HUES64 (cell line): Measurements from ENCODE around the gene YKT6.

Experiments
- H3K27ac ChIP-seq: 2 replicates; pipeline ENCODE4 v1.7.0; 2013; ENCODE audit warnings: low read depth, low read length, inconsistent platforms
- H3K27me3 ChIP-seq: 2 replicates; pipeline ENCODE4 v1.6.1; 2013; ENCODE audit warnings: mild to moderate bottlenecking, low read length; ENCODE audit not compliant: insufficient read depth
- H3K36me3 ChIP-seq: 2 replicates; pipeline ENCODE4 v1.6.1; 2013; ENCODE audit warnings: mild to moderate bottlenecking, low read length; ENCODE audit not compliant: insufficient read depth
- H3K4me1 ChIP-seq: 2 replicates; pipeline ENCODE4 v1.6.1; 2013; ENCODE audit warnings: mild to moderate bottlenecking, low read length, moderate library complexity; ENCODE audit not compliant: insufficient read depth
- H3K4me3 ChIP-seq: 2 replicates; pipeline ENCODE4 v1.5.1; 2013; ENCODE audit warnings: mild to moderate bottlenecking, low read length, moderate library complexity
- H3K9ac ChIP-seq: 2 replicates; pipeline ENCODE4 v1.6.1; 2013; ENCODE audit warnings: mild to moderate bottlenecking, low read depth, low read length
- H3K9me3 ChIP-seq: 2 replicates; pipeline ENCODE4 v1.6.1; 2013; ENCODE audit warnings: low read depth, low read length; ENCODE audit not compliant: insufficient read depth
- WGBS: fragments of 150-250, 120-280 bp; methylation state at CpG from one replicate; pipeline ENCODE4 v1.1.7; 2013; ENCODE audit warnings: missing lambda C conversion rate; 5-methylcytosine and 5-hydroxymethylcytosine counted together

Gene YKT6

DNA sequence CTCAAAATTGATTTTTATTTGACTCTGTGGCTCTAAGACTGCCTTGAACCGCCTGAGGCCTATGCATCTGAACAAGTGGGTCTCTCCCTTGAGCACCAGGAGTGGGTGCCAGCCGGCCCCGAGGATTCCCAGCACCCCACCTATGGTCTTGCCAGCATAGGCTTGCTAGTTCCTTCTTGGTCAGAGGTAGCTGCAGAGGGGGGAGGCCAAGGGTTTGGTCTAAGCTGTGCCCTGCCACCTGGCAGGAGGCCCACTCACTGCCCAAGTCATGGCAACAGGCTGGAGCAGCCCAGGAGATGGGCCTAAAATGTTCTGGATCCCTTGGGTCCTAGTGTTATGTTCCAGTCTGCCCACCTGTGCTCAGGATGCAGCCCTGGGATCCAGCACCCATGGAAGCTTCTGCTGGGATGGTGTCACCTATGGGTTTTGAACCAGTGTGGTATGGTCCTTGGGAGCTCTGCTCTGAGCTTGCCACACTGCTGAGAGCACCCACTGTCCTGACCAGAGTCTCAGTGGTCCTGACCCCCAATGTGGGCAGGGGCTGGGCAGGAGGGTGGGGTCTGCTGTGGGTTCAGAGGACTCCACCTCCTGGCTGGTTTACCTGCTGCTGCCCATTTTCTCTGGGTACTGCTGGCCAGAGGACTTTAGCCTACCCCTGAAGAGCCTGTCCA, 12.6 kb downstream of the YKT6 start:
- H3K4me3 ChIP-seq, result no peak overlapping the region
- WGBS, result 94% methylated on average over 3 of the region's 3 CpGs
- H3K9ac ChIP-seq, result 0 out of 2 replicates have a peak overlapping the region, but pooled peaks have one; percentile 42
- H3K4me1 ChIP-seq, result peaks cover 14% of the 10 kb centered on the region
- H3K27ac ChIP-seq, result peak overlapping the region; percentile 71; the same call in 1 of the 2 replicates
- peaks cover 52% of the 10 kb centered on the region for H3K36me3 ChIP-seq
- H3K9me3 ChIP-seq, result no peaks in the 10 kb centered on the region
- no peaks in the 10 kb centered on the region for H3K27me3 ChIP-seq

DNA sequence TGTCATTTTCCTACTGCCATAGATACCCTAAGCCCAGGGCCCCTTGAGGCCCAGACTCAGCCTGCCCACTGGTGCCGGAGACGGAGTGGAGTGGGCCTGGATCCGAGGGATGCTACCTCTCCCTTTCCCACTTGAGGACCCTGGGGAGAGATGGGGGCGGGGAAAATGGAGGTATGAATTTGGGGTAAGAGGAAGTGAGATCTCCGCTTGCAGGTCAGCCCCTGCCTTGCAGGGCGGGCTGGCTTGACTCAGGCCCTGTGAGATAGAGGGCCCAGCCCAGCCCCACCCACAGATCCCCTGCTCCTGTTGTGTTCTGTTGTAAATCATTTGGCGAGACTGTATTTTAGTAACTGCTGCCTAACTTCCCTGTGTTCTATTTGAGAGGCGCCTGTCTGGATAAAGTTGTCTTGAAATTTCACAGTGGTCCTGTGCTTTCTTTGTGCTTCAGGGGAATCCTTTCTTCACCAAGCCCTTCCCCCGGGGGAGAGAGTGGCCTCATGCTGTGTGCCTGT, 13.2 kb downstream of the YKT6 start:
- 74% methylated on average over 9 of the region's 9 CpGs for WGBS
- Histone ChIP-seq H3K36me3 (peaks cover 46% of the 10 kb centered on the region), H3K27me3 (no peaks in the 10 kb centered on the region), H3K4me1 (peaks cover 20% of the 10 kb centered on the region), H3K27ac (peak overlapping the region; percentile 71), H3K9ac (peak overlapping the region; percentile 42), H3K9me3 (no peaks in the 10 kb centered on the region), H3K4me3 (no peak overlapping the region)

DNA sequence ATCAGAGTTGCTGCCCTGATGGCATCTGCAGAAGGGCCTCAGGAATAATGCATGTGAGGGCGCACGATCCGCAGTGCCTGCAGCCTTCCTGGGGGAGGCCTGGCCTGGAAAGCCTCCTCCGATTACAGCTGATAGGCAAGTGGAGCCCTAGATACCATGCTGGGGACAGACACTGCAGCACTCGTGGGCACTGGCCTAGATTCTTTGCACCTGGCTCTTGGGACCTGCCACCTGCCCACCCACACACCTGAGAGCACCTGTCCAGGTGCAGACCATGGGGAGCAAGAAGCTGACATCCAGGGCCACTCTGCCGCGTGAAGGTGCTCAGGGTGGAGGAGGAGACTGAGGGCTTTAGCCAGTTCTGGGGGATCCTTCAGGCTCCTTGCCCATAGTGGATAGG, 14.8 kb downstream of the YKT6 start:
- peaks cover 21% of the 10 kb centered on the region for H3K4me1 ChIP-seq
- H3K4me3 ChIP-seq, result no peak overlapping the region
- no peak overlapping the region for H3K9ac ChIP-seq
- no peak overlapping the region for H3K27ac ChIP-seq
- WGBS, result 95% methylated on average over 7 of the region's 7 CpGs
- H3K27me3 ChIP-seq, result no peaks in the 10 kb centered on the region
- H3K9me3 ChIP-seq, result no peaks in the 10 kb centered on the region
- H3K36me3 ChIP-seq, result peaks cover 30% of the 10 kb centered on the region

DNA sequence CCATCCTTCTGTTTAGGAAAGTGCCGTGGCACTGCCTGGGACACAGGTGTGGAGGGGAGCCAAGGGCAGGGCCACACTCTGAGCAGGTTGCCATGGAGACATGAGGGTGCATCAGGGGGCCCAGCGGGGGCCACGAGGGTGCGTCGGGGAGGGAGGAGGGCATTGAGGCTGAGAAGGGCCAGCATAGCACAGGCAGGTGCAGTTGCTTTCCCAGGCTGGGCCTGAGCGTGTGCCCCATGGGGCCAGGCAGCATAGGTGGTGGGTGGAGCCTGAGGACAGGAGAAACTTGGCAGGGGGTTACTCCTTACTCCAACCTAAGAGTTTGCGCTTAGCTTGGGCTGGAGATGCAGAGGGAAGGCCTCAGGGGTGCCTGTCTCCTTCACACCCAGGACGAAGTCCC, 15.2 kb downstream of the YKT6 start:
- Histone ChIP-seq H3K9ac (no peak overlapping the region), H3K4me3 (no peak overlapping the region), H3K27ac (no peak overlapping the region), H3K4me1 (peaks cover 21% of the 10 kb centered on the region), H3K9me3 (no peaks in the 10 kb centered on the region), H3K27me3 (no peaks in the 10 kb centered on the region), H3K36me3 (peaks cover 25% of the 10 kb centered on the region)
- 89% methylated on average over 8 of the region's 8 CpGs for WGBS

DNA sequence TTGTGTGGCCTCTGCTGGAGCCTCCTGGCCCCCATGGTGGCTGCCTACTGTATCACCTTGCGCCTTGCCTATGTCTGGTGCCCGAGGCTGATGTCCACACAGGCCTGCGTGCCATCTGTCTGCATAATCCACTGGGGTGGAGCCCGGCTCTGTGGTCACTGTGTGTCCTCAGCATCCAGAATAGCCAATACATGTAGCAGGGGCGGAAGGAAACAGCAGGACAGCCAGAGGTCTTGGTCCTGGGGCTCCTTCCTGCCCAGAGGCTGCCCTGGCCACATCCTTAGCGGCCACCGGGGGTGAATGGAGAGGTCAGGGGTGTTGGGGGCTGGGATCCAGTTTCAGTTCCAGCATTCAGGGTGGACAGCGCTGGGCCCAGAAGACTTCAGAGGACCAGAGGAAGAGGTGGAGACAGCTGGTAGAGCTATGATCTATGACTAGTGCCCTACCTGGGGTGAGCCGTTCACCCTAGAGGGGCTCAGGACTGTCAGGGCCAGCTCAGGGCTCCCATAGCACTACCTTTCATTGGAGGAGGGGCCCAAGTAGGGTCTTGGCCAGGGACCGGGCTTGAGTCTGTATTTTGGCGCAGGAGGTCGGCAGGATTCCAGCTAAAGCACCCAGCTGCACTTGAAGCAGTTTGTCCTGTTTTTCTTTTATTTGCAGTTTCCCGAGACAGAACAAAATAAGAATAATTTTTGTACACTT, 15.9 kb downstream of the YKT6 start:
- peaks cover 21% of the 10 kb centered on the region for H3K4me1 ChIP-seq
- H3K27me3 ChIP-seq, result no peaks in the 10 kb centered on the region
- H3K9ac ChIP-seq, result no peak overlapping the region
- no peak overlapping the region for H3K27ac ChIP-seq
- WGBS, result 94% methylated on average over 12 of the region's 13 CpGs
- H3K4me3 ChIP-seq, result no peak overlapping the region
- H3K36me3 ChIP-seq, result peaks cover 18% of the 10 kb centered on the region
- no peaks in the 10 kb centered on the region for H3K9me3 ChIP-seq

DNA sequence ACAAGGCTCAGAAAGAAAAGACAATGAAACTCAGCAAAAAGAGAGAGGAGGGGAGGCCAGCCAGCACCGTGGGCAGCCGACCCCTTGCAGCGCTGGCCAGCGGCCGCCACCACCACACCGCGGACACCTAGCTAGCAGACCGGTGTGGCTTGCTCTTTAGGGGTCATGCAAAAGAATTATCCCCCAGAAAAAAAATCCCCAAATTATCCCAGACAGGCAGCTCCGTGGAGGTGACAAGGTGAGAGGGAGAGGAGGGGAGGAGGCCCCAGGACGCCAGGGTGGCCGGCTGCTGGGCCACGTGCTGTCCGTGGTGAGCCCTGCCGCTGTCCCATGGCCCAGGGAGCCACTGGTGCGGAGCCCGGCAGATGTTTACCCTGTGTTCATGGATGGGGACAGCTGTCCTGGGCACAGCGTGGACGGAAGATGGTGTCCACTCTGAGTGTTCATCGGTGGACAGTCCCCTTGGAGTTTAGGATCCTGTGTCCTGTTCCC, 16.5 kb downstream of the YKT6 start:
- Histone ChIP-seq H3K27ac (no peak overlapping the region), H3K9me3 (no peaks in the 10 kb centered on the region), H3K36me3 (peaks cover 12% of the 10 kb centered on the region), H3K4me1 (peaks cover 21% of the 10 kb centered on the region), H3K4me3 (no peak overlapping the region), H3K27me3 (no peaks in the 10 kb centered on the region), H3K9ac (no peak overlapping the region)
- 89% methylated on average over 19 of the region's 19 CpGs for WGBS

DNA sequence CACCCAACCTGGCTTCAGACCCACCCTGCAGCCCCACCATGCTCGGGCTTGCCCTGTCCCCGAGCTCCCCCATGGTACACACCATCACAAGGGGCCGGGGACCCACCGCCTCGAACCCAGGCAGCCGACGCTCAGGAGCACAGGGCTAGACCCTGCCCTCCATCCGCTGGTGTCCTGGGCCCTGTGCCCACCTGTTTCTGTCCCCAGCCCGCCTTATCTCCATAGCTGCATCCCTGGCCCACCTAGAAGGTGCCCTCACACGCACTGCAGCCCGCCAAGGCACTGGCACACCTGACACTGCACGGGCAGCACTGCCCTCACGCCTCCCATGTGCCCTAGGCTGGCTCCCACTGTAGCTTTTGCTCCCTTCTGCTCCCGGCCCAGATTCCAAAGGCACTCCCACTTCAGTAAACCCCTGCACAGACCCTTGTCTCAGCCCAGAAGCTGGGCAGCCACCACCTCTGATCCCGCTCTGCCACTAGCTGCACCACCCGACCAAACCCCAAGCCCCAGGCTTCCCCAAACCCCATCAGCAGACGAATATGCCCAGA, 17.1 kb downstream of the YKT6 start:
- H3K36me3 ChIP-seq, result peaks cover 7% of the 10 kb centered on the region
- H3K27me3 ChIP-seq, result no peaks in the 10 kb centered on the region
- no peak overlapping the region for H3K4me3 ChIP-seq
- H3K27ac ChIP-seq, result peak overlapping the region; percentile 42; the same call in 1 of the 2 replicates
- H3K9me3 ChIP-seq, result no peaks in the 10 kb centered on the region
- WGBS, result 78% methylated on average over 17 of the region's 17 CpGs
- H3K9ac ChIP-seq, result peak overlapping the region; percentile 56; the same call in 1 of the 2 replicates
- H3K4me1 ChIP-seq, result peaks cover 21% of the 10 kb centered on the region

DNA sequence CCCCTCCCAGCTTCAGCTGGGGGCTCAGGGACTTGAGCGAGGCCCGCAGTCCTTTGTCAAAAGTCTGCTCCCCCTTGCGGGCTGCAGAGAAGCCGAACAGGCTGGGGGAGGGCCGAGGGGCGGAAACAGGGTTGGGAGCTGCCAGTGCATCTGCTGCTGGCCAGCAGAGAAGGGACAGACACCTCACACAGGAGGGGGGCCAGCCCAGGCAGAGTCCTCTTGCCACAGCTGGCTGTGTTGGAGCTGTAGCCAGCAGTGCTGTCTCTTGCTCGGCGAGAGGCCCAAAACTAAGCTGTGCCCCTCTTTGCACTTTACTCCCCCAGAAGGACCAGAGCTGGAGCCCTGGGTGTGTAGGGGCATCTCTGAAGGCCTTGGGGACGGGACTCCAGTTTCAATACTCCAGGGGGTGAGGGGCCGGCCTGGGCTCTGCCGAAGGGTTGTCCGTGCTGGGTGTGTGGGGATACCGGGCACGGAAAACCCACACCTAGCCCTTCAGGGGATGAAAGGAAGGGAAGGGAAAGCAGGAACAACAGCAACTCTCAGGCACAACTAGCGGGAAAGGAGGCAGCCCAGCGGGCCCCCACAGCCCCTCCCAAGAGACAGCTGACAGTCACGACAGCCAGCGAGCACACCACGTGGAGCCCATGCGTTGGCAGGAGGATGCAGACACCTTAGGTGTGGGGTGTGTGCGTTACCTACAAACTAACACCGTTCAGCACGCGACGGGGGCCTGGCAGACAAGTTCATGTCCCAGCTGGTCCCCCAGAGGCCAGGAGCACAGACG, 17.8 kb downstream of the YKT6 start:
- Histone ChIP-seq H3K27ac (peak overlapping the region; percentile 42; the same call in 1 of the 2 replicates), H3K36me3 (no peaks in the 10 kb centered on the region; the same call in 1 of the 2 replicates), H3K4me3 (no peak overlapping the region), H3K9me3 (no peaks in the 10 kb centered on the region), H3K9ac (0 out of 2 replicates have a peak overlapping the region, but pooled peaks have one; percentile 56), H3K27me3 (no peaks in the 10 kb centered on the region), H3K4me1 (peaks cover 21% of the 10 kb centered on the region)
- 61% methylated on average over 25 of the region's 26 CpGs for WGBS

DNA sequence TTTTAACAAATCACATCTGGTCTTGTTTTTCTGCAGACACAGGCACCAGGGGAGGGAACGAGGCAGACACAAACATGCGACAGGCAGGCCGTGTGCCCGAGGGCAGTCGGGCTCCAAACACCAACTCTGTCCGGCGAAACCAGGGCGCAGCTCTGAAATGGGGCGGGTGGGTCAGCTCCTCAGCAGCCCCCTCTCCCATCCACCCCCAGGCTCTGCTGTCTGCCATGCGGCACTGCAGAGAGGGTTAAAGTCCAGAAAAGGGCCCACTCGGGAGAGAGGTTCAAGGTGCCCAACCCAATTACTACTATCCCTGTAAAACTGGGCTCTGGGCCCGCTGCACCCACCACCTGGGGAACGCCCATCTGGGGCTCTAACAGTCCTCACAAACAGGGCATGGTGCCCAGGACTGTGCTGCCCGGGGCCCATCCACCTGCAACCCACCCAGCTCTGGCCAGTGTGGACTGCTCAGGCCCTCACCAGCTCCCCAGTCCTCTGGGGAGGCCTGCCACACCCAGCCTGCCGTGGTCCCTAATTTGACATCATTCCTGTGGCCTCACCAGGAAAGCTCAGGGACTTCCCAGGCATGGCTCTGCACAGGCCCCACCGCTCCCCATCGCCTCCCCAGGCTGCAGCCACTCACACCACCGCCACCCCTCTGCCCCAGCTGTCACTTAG, 18.7 kb downstream of the YKT6 start:
- 94% methylated on average over 18 of the region's 18 CpGs for WGBS

DNA sequence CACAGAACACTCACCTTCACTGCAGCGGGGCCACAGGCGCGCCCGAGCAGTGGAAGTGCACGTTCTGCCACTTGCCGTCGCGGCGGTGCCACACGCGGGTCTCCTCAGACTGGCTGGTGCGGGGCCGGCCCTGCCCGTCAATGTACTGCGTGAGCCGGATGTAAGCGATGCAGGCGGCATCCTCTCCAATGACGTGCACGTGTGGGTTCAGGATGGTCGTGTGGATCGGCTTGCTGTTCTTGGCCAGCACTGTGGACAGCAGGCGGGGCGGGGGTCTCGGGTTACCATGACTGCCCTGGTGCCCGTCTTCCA, 19.2 kb downstream of the YKT6 start:
- H3K4me3 ChIP-seq, result no peak overlapping the region
- H3K27me3 ChIP-seq, result no peaks in the 10 kb centered on the region
- no peak overlapping the region for H3K9ac ChIP-seq
- no peak overlapping the region for H3K27ac ChIP-seq
- H3K36me3 ChIP-seq, result no peaks in the 10 kb centered on the region
- peaks cover 11% of the 10 kb centered on the region for H3K4me1 ChIP-seq
- H3K9me3 ChIP-seq, result no peaks in the 10 kb centered on the region
- 92% methylated on average over 26 of the region's 26 CpGs for WGBS

More for the DNA sequence above, 18.7 kb downstream of the YKT6 start:
- Histone ChIP-seq H3K9ac (no peak overlapping the region), H3K4me3 (no peak overlapping the region), H3K27ac (no peak overlapping the region), H3K4me1 (peaks cover 14% of the 10 kb centered on the region), H3K36me3 (no peaks in the 10 kb centered on the region), H3K27me3 (no peaks in the 10 kb centered on the region), H3K9me3 (no peaks in the 10 kb centered on the region)
